ENCODE data around the gene KRTAP4-2.
"Not testable (repeated sequence)": the region's sequence is repeated elsewhere in the genome, so short reads cannot be mapped to it uniquely, and the experiment has no call there.

KRTAP4-2 gene

GRCh38 chr17:41160190-41160589 lies 17.8 kb downstream of the KRTAP4-2 start:
- DNase-seq, result not testable (repeated sequence)

DNA sequence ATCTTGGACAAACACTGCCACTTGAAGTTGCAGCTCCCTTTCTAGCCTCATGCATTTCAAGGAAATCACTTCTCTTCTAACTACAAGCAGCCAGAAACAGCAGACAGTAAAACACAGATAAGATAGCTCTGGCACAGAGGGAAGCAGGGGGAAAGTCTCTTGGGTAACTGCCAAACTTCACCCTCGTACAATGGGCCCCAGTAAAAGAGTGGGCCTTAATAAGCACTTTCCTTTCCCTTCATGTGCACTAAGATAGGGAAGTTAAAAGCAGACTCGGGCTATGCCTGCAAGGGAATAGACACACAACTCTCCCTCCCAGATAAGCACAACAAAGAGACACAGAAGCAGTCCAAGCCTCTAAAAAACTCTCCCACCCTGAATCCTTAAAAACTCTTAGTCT lies 24.2 kb downstream of the KRTAP4-2 start:
- no peak for DNase-seq

- DNase-seq, result no peak
Observed at GRCh38 chr17:41151525-41151924, 26.5 kb downstream of the KRTAP4-2 start.

GRCh38 chr17:41150026-41150425 lies 28.0 kb downstream of the KRTAP4-2 start:
- DNase-seq, result no peak

DNA sequence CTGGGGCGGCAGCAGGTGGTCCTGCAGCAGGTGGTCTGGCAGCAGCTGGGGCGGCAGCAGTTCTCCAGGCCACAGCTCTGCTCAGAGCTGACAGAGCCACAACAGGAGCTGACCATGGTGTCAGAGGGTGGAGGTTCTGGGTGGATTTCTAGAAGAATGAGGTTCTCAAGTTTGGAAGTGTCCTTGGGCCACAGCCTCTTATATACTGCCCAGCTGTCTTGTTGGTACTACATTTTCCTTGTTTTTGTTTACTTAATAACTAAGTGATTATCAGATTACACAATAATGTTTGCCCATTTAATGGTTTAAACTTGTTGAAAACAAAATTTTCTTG lies 28.4 kb downstream of the KRTAP4-2 start, which contains the start of gene KRTAP4-5:
KRTAP4-5 (minus strand) TSS at position 174 of the 334 bp plus-strand sequence; CDS start at position 116, 58 bp downstream.
- DNase-seq, result no peak

GRCh38 chr17:41148971-41149651 lies 28.9 kb downstream of the KRTAP4-2 start:
- not testable (repeated sequence) for DNase-seq

GRCh38 chr17:41147531-41148204 lies 30.4 kb downstream of the KRTAP4-2 start:
- DNase-seq, result no peak

GRCh38 chr17:41145261-41145660 lies 32.8 kb downstream of the KRTAP4-2 start:
- DNase-seq, result no peak

GRCh38 chr17:41144846-41145245 lies 33.2 kb downstream of the KRTAP4-2 start:
- DNase-seq, result no peak

- DNase-seq, result no peak
Observed at GRCh38 chr17:41141361-41141760, 36.7 kb downstream of the KRTAP4-2 start.

DNA sequence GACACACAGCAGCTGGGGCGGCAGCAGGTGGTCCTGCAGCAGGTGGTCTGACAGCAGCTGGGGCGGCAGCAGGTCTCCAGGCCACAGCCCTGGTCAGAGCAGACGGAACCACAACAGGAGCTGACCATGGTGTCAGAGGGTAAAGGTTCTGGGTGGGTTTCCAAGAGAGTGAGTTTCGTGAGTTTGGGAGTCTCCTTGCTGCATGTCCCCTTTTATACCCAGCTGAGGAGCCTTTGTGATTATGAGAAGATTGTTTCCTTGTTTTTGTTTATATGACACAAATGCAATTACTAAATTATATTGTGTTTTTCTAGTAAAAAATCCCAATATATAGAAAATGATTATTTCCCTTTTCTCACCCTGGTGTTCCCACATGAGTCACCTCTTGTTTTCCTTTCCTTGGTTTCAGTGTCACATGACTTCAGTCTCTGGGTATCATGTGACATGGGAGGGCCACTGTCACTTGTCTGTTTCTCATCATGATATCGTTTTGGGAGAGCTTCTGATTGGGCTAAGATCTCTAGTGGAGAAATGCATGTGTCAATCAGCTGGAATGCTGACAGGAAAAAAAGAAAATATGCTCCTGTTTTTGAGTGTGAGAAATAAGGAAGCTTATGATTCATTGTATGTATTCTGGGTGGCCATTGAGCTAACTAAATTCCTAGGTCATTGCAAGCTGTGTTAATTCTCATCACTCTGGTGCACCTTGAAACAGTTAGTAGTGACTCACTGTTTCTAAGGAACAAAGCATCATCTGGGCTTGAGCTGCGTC lies 37.5 kb downstream of the KRTAP4-2 start, which contains the start of gene KRTAP4-6:
KRTAP4-6 (minus strand) TSS at position 185 of the 772 bp plus-strand sequence; CDS start at position 128, 57 bp downstream.
- no peak for DNase-seq

GRCh38 chr17:41139865-41140264 lies 38.2 kb downstream of the KRTAP4-2 start:
- DNase-seq, result not testable (repeated sequence)

DNA sequence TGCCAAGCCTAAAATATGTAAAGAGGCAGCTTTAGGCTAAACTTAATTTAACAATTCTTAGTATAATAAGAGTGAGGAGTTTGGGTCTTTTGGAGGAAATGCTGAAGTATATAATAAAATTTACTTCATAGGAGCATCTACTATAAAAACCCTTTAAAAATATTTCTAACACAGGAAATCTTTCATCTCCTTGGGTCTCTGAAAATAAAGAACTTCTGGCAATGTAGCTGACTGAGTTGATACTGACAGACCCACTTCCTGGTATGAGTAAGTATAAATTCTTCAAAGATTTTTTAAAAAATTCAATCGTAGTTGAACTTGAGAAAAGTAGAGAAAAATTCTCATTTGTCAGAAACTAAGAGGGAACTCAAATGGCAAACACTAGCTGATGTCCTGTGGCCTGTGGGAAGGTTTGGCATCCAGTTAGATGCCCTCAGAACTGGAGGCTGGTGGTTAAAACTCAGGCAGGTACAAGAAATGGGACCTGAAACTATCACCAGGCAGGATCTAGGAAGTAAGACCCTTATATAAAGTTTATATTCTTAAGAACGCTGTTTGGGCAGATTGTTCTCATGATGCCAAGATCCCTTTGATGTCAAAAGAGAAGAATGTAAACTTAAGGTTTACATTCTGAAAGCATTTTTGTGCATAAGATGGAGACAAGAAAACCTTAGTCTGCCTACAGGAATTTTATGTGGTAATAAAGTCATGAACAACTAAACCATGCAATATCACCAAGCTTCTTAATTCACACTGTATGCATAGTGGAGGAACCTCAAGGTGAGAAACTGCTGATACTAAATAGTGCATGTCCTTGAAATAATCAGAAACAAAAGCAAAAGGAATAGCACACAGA lies 43.9 kb downstream of the KRTAP4-2 start:
- no peak for DNase-seq

- no peak for DNase-seq
Observed at GRCh38 chr17:41131979-41132378, 46.0 kb downstream of the KRTAP4-2 start.
